HTERT RPE-1 (cell line): ENCODE data around the gene PCBP2.

ENCODE experiments used
- in situ Hi-C: fragments of 300-500 bp; cut with MboI; formaldehyde crosslinking; loops from 4 replicates; pipeline ENCODE4 v1.14.3; 2020; ENCODE audit warnings: low sequenced_read_pairs

PCBP2 gene

DNA sequence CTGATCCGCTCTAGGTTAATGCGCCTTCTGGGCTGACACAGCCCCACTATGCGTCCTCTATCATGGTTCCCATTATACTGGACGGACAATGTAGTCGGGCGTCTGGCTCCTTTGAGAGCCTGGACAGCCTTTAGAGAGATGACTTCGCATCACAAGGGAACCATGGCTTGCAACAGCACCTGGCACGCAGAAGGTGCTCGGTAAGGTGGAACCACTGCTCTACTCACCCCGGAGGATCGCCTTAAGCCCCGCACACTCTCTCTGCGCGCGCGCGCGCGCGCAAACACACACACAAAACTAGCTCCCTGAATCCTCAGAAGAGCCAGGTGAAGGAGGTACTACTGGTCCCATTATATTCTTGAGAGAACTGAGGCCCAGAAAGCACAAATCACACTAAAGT is 40.3 kb downstream of the PCBP2 start:
- in situ Hi-C loops: no loop called here

DNA sequence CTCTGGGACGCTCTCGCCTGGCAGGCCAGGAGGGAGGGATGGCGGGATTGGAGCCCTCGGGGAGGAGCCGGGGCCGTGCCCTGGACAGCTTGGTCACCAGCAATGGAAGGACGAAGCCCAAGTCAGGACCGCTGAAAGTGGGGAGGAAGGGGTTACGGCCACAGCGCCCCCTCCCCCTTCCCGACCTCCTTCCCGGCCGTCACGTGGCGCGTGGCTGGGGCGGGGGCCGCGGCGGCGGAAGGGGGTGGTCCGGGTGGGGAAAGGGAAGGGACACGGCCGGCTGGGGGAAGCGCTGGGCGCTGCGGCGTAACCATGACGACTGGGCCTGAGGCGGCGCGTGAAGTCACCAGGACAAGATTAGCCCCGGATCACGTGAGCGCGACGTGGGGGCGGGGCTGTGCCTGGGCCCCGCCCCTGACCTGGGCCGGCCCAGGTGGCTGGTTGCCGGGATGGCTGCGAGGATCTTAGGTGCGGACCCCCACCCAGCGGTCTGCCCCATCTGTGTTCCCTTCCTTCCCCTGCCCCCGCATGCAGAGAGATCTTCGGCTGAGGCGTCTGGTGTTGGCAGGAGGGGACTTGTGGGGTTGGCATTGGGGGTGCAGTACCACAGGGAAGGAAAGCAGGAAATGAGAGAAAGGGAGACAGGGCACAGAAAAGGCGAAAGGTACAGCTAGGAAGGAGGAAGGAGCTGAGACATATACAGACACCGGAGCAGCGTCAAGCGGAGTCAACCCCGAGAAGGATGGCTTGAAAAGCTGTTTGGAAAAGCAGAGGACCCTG is 41.1 kb downstream of the PCBP2 start:
- in situ Hi-C loops: no loop called here

DNA sequence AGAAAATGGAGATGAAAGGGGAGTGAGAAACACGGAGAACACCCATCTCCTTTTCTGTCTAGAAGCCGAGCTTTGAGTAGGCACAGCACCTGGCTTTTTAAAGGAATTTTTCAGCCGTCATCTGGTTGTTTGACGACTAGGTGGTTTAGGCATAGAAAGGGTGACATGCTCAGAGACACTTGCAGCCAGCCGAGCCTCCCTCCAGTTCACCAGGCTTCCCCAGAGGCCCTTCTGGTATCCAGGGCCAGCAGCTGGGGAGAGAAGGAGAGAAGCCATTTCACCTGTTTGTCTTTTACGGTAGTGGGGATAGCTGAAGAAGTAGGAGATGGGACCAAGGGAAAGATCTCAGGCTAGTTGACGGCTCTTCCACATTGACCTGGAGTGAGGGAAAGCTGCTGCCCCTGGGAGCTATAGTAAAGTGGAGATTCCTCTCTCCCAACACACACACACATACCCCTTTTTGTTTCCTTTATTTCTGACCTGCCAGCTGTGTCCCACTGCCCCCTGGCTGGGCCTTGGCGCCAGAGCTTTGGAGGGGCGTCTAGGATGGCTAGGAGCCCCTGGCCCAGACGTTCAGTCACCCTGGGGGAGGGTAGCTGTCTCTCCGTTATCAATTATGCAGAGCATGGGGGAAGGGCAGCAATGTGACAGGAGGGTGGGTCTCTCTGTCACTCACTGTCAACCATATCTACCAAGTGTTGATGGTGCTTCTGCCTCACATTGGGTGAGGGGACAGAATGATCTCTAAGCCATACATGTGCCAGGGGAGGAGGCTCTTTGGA is 41.9 kb downstream of the PCBP2 start:
- in situ Hi-C loops: no loop called here

DNA sequence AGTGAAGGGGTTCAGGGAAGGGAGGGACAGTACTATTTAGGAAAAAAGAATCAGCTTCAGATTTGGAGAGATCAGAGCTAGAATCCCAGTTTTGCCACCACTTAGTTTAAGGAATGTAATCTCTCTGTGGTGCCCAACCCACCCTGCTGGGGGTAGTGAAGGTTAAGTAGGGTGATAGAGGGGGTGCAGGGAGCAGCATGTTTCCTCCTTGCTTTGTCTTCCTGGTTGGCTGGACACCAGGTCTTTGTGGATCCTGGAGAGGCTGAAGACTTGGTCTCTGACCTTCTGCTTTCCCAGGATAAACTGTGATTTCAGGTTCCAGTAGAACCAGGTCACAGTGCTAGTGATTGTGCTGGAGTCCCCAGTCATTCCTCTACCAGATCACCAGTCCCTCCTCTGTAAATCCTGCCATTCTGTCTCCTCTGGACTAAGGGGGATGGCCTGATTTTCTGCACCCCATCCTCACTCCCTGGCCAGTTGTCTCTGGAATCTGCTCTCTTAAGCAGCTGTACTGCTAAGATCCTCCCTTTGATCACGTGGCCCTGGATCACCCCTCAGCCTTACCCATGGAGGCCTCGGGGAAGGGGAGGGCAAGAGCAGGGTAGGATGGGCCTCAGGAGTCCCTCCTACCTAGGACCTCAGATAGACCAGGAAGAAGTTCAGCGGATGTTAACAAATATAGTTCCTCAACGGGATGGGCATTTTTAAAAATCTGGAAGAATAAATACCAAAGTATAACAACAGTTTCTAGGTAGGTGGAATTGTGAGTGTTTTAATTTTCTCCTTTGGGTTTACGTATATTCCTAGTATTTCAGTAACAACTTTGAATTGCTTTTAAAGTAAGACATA is 44.2 kb downstream of the PCBP2 start:
- in situ Hi-C loops: no loop called here

DNA sequence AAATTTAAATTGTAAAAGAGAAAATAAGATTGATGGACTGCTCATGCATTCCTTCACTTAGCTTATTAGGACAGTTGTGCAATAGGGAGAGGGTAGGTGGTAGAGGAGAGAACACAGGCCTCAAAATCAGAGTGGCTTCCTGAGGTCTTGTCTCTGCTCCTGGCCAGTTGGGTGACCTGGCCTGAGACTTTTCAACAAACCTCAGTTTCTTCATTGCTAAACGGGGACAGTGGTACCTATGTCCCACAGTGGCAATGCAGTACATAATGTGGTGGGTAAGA is 44.8 kb downstream of the PCBP2 start:
- in situ Hi-C loops: no loop called here

DNA sequence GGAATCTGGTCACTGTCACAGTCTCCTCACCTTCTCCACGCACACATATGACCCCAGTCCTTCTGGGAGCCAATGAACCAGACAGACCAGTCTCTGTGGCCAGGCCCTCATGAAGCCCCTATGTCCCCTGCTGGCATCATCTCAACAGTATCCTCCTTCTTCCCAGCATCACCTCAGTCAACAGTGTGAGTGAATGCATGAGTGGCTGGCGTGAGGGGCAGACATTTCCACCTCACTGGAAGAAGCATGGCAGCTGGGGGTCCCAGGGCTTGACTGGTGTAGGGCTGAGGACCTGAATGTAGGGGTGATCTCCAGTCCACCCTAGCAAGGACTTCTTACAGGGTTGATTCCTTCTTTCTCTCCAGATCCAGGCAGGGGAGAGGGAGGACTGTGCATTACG is 45.6 kb downstream of the PCBP2 start:
- in situ Hi-C loops: no loop called here

DNA sequence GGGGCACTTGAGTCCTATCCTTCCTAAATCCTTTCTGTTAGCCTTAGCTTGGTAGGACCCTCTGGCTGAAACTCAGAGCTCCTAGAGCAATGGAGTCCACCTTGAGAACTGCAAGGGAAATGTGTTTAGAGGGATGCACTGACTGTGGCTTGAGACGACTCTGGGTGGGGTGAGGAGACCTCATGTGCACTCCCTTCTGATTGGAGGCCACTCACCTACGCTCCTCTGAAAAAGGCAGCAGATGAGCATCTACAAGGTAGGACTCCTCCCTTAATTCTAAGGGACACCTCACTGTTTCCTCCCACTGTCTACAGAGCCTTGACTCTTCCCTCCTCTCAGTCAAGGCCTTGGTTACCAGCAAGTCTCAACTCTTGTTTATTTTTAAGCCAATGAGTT is 46.3 kb downstream of the PCBP2 start:
- in situ Hi-C loops: no loop called here

DNA sequence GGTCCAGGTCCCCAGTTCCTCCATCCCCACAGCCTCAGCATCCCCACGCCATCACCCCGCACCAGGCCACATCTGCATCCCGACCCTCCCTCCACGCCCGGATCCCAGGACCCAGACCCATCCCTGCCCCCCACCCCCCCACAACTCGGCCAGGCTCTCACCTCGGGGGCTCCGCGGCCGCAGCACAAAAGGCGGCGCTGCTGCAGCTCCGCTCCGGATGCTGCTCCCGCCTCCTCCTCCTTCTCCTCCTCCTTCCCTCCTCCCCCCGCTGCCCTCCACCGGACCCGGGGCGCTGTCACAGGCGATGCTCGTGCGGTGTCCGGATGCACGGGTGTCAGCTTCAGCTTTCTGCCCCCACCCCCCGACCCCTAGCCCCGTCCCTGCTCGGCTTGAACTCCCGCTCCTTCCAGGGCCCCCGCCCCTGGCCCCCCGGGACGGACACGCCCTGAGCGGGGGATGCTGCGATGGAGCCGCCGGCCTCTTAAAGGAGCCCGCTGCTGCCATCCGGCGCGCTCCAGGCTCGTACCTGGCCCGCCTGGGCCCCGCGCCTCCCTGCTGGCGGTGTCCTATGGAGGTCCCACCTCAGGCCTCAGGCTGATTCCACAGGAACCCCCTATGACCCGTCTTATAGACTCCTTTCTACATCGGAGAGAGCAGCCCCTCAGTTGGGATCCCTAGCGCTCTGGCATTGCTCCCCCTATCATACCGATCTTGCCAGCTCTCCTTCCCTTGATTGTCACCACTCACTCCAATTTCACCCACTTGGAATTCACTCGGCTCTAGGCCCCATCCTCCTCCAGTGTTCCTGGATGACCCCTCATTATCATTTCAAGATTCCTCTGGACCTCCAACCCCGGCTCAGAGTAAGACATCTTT is 47.6 kb downstream of the PCBP2 start, which contains the start of gene MAP3K12:
MAP3K12 (minus strand) TSS at position 193 of the 876 bp plus-strand sequence. CDS start 12,067 bp downstream, outside the sequence.
- in situ Hi-C loops: no loop called here

DNA sequence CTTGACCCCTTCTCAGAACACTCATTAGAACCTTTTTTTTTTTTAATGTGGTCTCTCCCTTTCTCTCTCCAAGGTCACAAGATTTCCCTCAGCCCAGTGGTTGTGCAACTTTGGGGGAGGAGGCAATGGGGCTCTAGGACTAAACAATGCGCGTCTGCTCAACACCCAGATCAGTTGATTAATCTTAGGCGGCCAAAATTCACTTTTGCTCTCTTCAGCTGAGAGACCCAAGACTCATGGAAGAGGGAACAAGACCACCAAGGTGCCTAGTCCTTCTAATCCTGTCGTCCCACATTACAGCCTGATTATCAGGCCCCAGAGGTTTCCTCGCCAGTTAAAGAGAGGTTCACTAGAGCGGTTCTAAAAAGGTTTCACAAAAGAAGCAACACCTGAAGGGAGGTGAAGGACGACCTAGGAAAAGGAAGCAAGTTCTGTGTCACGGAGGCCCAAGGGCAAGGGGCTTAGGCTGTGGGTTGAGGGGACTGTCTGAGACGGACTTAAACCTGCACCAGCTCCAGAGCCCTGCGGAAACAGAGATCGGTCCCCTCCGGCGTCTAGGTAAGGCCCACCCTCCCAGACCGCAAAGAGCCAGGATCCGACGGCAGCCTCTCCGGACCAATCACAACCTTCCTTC is 48.4 kb downstream of the PCBP2 start:
- in situ Hi-C loops: no loop called here

DNA sequence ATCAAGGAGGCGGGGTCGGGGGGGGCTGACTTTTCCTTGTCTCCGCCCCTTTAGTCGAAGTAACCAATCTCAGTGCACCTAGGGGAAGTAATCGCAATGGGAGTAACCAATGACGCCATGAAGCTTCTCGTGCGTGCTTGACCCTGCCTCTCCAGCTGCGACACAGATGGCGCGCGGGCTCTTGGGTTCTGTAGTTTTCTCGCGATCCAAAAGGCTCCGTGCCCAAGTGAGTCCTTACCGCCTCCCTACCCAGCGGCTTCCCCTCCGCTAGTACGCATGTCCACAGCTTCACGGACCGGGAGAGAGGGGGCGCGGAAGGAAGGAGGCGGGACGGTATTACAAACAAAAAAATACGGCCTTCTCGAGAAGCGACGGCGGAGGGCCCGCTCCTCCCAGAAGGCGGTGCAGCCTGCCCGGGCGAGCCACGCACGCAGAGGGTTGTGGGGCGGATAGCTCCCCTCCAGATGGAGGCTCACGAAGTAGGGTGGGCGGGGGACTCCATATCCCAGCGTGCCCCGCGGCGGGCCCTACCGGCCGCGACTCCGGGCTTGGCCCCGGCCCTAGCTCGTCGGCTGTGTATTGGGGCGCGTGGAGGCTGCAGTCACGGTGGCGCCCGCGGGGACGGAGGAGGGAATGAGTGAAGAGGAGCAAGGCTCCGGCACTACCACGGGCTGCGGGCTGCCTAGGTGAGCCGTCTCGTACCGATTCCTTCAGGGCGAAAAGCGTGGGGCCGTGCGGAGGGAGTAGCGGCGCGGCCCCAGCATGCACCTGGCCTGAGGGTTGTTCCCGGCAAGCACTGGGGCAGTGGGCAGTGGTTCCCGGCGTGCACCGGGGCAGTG is 49.1 kb downstream of the PCBP2 start, which contains the start of gene TARBP2:
TARBP2 (plus strand) TSS at position 508 of the 839 bp plus-strand sequence; CDS start at position 634, 126 bp downstream.
- in situ Hi-C loops: no loop called here

DNA sequence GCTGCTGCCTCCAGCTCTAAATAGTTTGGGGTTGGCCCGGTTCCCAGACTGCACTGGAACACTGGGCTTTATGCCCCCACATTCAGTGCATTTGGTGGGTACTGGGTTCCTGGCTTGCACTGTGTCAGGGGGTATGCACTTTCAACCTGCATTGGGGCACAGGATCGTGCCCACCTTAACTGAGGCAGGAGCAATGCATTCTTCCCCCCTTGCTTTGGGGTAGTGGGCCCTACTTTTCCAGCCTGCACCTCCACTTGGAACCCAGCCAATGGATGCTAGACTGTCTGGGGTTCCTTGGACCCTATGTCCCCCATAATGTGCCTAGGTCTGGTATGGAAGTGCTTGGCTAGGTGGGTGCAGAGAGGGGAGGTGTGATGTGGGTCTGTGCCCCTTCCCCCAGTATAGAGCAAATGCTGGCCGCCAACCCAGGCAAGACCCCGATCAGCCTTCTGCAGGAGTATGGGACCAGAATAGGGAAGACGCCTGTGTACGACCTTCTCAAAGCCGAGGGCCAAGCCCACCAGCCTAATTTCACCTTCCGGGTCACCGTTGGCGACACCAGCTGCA is 49.8 kb downstream of the PCBP2 start:
- in situ Hi-C loops: no loop called here

DNA sequence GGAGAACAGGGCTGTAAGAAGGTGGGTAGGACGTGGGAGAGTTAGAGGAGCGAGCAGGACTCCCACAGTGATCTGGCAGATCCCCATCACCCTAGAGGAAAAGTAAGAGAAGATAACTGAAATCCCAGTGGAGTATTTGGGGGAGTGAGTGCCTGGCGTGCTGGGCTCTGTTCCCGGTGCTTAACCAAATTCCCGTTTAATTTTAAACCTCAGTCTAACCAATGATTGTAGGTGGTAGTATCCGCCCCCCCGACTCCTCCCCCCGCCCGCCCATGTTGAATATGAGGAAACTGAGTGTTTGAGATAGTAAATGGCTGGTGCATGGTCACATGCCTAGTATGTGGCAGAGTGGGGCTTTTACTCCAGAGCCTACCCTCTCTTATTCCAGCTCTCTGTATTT is 50.4 kb downstream of the PCBP2 start:
- in situ Hi-C loops: no loop called here

DNA sequence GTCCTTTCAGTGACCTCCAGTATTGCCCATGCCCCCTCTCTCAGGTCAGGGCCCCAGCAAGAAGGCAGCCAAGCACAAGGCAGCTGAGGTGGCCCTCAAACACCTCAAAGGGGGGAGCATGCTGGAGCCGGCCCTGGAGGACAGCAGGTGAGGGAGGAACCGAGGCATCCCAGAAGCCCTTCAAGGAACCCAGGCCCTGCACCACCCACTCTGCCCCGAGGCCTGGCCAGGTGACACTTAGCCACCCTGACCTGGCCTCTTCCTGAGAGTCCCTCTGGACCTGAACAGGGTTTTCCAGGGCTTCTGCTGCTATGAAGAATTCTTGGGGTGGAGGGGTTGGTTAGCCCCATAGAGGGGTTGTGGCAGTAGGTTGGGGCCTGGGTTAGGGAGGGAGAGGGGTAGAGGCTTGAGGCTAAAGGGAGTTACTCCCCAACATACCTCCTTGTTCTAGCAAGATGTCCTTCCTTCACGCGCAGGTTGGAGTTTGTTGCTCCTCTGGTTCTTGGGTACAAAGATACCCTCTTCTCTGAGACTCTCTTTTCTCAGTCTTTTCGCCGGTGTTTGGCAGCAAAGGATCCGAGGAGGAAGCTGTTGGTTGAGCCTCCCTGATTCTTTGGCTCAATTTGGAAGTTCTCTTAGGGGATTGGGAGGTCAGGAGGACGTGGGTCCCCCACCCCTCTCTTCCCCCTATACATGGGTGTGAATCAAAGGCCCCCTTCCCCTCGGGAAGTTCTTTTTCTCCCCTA is 51.3 kb downstream of the PCBP2 start:
- in situ Hi-C loops: no loop called here

DNA sequence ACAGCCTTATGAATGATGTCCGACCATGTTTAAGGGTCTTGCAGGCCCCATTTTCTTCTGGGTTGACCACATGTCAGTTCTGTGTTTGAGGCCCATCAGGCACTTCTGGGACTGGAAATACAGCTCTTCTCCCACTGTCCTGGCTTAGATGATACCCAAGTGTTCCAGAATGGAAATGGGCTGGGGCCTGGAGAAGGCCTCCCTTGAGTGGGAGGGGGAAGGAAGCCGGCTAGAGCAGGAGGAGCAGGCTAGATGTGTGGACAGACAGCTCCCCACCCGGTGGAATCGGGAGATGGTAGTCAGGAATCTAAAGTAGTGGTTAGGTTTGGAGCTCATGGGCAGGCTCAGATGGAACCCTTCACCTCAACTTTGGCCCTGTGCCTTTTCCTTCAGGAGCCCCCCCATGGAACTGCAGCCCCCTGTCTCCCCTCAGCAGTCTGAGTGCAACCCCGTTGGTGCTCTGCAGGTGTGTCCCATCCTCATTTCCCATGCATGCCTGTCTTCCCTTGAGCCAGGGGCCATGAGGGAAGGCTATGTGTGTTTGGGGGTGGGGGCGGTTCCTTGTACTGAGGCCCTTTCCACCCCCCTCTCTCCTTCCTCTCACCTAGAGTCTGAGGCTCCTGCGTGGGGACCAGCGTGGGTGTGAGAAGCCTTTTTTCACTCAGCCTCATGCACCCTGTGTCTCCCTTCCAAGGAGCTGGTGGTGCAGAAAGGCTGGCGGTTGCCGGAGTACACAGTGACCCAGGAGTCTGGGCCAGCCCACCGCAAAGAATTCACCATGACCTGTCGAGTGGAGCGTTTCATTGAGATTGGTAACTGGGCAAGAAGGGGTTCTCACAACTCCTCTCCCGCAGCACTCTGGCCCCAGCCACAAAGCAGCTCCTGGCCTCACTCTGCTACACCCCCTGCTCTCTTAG is 52.4 kb downstream of the PCBP2 start:
- in situ Hi-C loops: no loop called here

DNA sequence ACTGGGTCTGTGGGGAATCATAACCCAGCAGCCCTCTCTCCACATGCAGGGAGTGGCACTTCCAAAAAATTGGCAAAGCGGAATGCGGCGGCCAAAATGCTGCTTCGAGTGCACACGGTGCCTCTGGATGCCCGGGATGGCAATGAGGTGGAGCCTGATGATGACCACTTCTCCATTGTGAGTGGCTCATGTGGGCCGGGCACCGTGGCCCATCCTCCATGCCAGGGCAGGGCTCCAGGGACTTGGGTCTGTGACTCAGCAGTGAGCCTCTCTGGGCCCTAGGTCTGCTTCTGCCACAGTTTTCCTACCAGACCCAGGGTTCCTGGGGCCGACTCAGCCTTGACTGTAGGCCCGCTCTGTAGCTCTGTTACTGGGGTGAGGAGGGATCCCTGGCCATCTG is 53.2 kb downstream of the PCBP2 start:
- in situ Hi-C loops: no loop called here

DNA sequence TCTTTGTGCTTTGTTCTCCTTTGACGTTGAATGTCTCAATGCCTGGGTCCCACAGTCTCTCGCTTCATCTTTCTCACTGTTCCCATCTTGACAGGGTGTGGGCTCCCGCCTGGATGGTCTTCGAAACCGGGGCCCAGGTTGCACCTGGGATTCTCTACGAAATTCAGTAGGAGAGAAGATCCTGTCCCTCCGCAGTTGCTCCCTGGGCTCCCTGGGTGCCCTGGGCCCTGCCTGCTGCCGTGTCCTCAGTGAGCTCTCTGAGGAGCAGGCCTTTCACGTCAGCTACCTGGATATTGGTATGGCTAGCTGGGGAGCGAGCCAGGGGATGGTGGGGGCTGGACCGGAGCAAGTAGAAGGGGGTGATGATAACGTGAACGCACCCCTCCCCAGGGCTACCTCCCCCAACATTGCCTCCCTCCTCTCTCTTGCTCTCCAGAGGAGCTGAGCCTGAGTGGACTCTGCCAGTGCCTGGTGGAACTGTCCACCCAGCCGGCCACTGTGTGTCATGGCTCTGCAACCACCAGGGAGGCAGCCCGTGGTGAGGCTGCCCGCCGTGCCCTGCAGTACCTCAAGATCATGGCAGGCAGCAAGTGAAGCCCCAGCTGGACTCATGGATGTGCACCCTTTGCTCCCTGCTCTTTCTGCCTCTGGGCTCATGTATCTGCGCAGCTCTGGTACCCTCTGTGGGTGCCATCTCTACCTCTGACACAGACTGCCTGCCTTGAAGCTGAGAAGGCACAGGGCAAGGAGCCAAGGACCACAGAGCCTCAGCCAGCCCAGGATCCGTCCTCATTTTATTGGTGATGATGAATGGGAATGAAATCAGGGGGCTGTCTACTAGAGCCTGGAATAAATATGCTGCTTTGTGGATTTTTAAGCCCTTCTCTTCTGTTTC is 53.9 kb downstream of the PCBP2 start:
- in situ Hi-C loops: no loop called here
